ENCODE data around the gene NAA40.
"Not testable (repeated sequence)": the region's sequence is repeated elsewhere in the genome, so short reads cannot be mapped to it uniquely, and the experiment has no call there.

NAA40 gene

DNA sequence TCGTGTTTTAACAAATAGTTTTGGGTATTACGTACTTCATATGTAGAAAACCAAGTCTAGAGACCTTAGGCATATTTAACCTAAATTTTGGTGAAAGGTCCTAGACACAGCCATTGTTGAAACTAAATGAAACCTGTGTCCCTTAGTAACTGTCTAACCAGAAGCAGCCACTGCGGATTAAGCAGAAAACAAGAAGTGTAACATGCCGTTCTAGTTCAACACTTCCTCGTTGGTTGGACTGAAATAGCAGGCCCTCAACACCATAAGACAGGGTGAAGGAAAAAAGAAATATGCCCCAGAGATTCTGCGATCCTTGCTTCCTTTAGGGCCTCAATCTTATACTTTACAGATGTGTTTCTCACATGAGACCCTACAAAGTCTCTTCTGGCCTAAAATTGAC is 2.0 kb downstream of the NAA40 start:
- DNase-seq: no peak

DNA sequence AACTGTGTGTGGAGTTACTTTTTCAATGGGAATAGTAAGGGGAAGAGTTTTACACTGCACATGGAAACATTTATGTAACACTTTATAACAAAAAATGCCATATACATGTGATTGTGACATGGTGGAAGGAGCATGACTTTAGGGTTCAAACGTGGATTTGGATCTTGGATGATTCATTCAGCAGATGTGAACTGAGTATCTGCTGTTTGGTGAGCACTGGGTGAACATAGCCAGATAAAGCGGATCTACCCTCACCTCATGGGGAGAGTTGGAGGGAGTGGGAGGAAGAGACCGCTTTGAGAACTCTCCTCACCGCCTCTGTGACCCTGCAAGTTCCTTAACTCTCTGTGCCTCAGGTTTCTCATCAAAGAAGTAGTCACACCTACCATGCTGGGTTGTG is 3.1 kb downstream of the NAA40 start:
- DNase-seq: no peak

DNA sequence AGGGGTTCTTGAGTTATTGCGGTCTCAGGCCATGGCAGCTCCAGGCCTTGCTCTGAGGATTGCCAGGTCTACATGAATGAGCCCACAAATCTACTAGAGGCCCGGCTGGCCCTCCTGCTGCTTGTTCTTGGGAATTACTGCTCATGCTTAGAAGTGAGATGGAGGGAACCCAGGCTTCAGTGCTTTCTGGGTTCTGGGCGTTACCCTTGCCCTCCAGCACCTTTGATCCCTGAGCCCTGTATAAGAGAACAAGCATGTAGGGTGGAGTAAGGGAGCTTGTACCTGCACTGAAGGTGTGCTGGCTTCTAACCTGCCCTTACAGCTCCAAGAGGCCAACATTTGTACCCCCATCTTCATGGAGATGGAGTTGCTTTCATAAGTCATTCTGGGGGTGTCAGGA is 4.0 kb downstream of the NAA40 start:
- no peak for DNase-seq

DNA sequence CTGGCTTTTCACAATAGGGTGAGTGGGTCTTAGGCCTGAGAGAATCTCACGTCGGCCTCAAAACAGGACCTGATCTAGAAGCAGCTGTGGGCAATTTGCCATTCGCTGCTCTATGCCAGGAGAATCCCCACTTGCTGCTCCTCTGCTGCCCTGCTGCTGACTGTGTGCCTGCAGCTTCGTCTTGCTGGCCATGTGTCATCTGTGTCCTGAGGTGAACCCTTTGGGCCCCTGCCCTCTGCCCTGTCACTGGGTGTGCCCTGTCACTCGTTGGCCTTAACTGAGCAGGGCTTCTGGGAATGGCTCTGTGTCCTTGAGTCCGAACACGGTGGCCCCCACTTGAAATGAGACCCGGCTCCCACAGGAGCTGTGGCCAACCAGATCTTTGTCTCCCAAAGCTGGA is 6.2 kb downstream of the NAA40 start:
- DNase-seq: peak; percentile 12

DNA sequence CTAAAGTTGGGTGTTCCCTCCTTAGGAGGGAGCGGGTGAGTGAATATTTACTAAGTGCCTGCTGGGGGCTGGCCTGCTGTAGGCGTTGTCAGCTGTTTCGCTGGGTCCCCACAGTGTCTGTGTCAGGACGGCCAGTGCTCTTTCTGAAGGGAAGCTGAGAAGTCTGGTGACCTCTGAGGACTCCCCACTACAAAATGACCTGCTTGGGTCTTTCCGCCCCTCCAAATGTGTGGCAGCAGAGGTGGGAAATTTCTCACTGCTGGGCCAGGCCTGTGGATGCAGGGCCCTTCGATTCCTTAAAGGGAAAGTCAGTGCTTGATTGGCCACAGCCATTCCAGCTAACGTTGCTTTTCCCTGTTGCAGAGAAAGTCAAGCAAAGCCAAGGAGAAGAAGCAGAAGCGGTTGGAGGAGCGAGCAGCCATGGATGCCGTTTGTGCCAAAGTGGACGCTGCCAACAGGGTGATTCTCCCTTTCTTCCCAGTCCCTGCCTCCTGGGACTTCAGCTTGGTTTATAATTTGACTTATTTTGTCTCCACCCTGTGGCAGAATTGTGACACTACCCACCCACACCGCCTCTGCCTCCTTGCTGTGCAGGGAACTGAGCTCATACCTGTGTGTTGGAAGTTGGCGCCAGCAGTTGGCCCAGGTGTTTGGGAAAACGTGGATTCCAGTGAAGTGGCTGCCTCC is 6.8 kb downstream of the NAA40 start:
- DNase-seq: peak; percentile 79

DNA sequence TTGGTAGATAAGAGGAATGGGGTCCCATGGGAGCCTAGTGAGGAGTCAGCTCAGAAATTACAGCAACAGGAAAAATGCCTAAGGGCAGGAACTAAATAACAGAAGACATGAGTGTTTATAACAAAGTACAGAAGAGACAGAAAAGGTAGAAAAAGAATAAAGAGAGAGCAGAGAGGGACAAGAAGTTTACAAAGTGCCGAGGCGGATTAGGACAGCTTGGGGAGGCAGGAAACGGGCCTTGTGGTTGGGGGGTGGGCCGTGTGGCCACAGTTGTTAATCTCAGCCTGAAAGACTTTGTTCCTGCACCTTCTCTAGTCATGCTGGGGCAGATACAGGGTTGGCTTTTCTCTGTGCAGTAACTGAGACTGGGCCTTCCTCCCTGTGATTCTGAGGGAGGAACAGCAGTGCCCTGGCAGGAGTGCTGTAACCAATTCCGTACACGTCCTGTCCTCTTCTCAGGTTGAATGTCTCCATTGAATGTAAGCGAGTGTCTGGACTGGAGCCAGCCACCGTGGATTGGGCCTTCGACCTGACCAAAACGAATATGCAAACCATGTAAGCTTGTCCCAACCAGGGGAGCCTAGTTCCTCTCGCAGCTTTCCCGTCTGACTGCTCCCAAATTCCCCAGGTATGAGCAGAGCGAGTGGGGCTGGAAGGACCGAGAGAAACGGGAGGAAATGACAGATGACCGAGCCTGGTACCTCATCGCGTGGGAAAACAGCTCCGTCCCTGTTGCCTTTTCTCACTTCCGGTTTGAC is 13.2 kb downstream of the NAA40 start:
- no peak for DNase-seq

DNA sequence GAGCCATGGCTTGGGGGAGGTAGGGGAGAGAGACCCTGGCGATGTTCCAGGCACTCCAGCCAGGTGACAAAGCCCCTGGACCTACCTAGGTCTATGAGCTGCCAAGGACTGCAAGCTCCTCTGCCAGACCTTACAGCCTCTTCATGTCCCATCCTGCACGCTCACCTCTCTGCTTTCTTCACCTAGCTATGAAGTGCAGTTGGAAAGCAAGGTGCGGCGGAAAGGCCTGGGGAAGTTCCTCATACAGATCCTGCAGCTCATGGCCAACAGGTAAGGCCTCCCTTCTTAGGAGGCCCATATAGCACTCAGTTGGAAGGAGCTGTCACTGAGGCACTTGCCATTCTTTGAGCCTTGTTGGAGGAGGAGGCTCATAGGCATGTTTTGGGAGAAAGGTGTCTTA is 13.8 kb downstream of the NAA40 start:
- DNase-seq: no peak

DNA sequence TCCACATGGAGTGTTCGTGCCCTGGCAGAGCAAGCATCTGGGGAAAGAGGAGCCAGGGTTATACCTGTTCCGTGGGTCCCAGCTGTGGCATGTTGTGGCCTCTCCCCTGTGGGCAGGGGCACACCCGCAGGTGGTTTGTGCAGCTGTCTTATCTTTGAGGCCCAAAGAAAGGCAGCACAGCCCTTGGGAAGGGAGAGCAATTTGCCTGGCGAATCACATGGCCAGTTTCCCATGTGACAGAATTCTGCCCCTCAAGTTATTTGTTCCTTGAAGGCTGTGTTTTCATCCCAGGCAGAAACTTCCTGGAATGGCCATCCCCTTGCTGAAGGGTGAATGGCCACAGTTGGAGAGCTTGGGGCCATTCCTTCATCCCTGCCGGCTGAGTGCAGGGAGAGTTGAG is 19.2 kb downstream of the NAA40 start:
- no peak for DNase-seq

DNA sequence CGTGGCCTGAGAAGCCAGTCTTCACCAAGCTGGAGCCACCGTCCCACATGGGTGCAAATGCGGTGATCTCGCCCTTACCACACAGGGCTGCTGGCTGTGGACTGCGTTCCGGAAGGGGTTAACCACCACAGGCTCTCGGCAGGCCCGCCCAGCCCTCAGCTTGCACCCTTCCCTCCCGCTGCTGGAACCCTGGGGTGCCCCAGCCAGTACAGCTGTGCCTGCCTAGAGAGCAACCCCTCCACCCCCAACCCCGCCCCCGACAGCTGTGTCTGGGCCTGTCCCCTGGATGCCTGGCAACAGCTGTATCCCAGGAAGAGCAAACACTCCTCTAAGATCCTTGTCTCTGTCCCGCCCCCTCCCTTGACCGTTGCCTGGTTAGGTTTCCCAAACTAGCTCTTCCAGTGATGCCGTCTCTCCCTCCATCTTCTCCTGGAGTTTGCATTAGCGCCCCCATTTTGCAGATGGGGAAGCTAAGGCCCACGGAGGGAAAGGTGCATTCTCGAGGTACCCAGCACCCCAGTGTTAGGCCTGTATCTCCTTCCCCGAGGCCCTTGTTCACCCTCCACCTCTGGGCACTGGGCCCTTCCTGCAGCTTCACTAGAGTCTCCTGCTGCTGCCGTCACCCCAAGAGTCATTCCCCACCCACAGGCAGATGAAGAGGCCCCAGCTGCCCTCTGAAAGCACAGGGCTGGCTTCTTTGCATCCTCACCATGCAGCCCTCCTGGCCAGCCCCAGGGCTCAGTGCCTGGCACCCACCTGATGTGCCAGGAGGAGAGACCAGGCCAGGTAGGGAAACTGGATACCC is 23.0 kb downstream of the NAA40 start:
- peak; percentile 51 for DNase-seq

DNA sequence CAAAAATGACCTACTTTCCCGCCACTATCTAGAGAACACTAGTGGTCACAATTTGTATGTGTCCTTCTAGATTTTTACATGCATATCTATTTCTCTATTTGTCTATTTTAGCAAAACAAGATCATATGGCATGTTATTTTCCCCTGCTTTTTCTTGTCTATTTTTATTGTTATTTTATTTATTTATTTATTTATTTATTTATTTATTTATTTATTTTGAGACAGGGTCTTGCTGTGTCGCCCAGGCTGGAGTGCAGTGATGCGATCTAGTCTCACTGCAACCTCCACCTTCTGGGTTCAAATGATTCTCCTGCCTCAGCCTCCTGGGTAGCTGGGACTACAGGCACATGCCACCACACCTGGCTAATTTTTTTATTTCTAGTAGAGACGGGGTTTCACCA is 25.1 kb downstream of the NAA40 start:
- not testable (repeated sequence) for DNase-seq

DNA sequence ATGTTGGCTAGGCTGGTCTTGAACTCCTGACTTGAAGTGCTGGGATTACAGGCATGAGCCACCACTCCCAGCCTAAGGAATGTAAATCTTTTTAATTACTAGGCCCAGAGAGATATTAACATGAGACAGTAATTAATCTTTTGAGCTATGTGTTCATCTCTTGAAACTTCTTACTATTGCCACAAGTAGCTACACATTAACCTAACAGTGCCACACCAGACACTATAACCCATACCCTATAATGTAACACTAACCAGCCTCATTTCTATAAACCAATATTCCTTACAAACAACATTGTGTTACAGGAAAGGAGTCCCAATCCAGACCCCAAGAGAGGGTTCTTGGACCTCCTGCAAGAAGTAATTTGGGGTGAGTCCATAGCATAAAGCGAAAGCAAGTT is 27.6 kb downstream of the NAA40 start:
- no peak for DNase-seq

DNA sequence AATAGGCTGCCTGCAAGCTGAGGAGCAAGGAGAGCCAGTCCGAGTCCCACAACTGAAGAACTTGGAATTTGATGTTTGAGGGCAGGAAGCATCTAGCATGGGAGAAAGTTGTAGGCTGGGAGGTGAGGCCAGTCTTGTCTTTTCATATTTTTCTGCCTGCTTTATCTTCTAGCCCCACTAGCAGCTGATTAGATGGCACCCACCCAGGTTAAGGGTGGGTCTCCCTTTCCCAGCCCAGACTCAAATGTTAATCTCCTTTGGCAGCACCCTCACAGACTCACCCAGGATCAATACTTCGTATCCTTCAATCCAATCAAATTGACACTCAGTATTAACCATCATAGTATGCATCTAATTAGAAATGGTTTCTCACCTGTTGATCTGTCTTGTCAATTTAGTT is 30.7 kb downstream of the NAA40 start:
- no peak for DNase-seq

DNA sequence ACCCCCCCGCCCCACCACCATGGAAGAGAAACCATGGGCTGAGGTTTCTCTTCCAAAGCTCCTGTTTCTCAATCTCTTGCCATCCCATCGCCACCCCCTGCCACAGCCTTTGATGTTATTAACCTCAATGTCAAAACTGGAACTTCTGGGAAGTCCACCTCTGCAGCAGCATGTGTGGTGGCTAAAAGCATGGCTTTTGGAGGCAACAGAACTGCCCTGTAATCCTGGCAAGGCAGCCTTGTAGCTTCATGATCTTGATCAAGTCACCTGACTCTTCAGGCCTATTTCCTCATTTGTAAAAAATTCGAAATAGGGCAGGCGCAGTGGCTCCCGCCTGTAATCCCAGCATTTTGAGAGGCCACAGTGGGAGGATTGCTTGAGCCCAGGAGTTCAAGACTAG is 32.1 kb downstream of the NAA40 start:
- no peak for DNase-seq

DNA sequence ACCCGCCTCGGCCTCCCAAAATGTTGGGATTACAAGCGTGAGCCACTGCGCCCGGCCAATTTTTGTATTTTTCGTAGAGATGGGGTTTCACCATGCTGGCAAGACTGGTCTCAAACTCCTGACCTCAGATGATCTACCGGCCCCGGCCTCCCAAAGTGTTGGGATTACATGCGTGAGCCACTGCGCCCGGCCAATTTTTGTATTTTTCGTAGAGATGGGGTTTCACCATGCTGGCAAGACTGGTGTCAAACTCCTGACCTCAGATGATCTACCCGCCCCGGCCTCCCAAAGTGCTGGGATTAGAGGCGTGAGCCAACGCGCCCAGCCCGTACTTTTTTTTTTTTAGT is 35.1 kb downstream of the NAA40 start:
- not testable (repeated sequence) for DNase-seq

DNA sequence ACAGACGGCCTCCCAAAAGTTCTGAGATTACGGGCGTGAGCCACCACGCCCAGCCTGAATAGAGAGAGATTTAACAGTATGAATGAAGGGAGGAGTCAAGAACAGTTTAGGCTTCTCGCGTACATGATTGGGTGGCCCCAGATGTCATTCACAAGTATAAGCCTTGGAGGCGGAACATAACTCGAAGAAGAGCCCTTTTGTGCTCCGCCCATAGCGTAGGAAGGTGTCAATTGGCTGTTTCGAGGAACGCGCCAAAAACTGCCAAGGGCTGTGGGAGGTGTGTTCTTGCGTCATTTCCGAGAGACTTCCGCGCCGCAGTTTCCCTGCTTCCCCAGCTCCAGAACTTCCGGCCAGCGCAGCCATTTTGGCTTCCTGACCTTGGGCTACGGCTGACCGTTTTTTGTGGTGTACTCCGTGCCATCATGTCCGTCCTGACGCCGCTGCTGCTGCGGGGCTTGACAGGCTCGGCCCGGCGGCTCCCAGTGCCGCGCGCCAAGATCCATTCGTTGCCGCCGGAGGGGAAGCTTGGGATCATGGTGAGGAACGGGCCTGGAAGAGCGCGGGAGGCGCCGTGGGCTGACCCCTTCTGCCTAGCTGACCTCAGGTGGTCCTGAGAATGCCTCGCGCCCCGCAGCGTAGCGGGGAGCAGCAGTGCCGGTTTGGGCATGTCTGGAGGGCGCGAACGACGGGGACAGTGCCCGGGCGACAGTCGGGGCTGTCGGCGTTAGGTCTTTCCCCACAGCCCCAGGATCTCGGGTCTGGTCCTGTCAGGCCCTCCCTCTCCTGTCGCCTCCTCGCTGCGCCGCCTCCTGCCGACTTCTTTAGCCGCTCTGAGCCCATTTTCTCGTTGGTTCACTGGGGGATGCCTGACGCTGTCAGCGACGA is 35.7 kb downstream of the NAA40 start, which contains the start of gene COX8A:
TSS of gene COX8A (plus strand) at position 362 of the 885 bp plus-strand sequence. CDS start at position 423, 61 bp downstream.
- peak; percentile 100 for DNase-seq

DNA sequence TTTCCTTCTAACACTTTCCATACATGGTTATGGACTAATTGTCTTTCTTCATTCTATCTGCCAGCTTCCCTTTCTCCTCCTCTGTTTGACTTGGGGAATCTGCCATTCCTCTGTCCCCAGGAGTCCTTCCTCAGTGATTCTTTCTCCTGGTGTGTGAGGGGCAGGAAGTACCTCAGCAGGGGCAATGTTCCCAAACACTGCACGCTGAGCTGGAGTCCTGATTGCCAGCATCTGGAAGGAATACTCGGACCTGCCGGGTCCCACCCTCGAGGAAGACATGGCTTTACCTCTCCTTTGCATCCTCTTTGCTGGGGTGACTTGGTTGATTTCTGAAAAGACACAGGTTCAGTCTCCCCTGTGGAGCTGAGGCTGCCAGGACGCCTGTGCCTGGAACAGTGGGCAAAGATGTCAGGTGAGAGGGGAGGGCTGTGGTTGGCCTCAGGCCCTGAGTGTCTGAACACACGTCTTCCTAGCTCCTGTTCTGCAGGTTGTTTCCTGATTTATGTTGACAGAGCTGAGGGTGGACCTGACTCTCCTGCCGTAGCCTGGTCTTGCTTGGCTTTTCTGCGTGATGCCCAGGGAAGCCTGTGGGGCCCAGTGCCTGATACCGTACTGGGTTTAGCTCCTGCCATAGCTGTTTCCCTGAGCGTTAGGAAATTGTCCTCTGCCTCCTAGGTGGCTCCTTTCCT is 39.9 kb downstream of the NAA40 start:
- DNase-seq: no peak

DNA sequence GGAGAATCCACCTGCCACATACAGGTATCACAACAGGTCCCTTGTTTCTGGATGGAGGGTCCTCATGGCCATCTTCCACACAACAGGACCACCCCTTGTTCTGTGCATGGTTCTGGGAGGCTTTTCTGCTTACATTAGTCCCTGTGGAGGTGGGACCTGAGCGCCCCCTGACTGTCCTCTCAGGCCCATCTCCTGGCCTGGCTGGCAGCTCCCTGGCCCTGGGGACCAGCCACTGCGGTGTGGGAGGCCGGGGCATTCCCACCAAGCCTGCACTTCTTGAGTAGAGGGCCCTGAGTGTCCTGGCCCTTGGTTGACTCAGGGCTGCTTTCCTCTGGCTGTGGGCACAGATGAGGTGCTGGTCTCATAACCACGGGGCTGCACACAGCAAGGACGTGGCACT is 40.6 kb downstream of the NAA40 start:
- DNase-seq: no peak

DNA sequence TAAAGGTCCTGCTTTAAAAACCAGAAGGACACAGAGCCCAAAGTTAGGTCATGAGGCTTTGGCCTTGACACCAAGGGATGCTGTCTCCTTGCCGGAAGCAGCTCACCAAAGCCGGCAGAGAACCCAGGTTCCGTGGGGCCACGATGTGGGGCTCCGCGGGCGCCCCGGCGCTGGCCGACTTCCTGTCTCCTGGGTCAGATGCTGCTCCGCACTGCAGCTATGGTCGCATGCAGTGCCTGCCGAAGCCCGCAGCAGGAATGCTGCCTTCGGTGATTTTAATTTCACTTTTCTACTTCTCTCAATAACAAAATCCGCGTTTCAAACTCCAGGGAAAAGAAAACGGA is 47.0 kb downstream of the NAA40 start:
- DNase-seq: no peak

DNA sequence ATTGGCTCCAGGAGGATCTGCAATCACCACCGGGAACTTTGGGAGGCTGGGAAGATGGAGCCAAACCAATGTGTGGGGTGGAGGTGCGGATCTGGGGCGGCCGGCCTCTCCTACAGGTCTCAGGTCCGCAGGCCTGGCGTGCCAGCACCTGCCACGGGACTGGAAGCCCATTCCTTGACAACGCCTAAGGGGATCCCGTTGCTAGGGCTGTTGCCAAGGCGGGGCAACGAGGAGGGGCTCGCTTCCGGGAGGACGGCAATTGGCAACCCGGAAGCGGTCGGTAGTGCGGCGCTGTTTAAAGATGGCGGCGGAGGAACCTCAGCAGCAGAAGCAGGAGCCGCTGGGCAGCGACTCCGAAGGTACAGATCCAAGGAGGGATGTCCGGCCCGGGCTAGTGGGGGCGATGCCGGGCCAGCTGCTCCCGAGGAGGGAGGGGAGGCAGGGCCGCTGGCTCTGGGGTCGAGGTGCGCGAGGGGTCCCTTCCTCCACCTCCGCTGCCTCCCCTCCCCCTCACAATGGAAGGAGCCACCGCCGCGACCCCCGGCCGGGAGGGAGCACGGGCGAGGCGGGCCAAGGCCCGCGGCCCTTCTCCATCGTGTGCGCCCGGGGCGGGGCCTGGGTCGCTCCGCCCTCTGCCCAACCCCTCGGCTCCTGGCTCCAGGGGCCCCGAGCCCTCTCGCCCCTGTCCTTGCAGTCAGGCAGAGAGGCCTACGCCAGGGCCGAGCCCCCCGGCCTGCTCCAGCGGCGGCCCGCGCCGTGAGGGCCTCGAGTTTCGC is 47.5 kb downstream of the NAA40 start, which contains the start of gene OTUB1:
TSS of gene OTUB1 (plus strand) at position 283 of the 776 bp plus-strand sequence. CDS start at position 302, 19 bp downstream.
- peak; percentile 88 for DNase-seq

DNA sequence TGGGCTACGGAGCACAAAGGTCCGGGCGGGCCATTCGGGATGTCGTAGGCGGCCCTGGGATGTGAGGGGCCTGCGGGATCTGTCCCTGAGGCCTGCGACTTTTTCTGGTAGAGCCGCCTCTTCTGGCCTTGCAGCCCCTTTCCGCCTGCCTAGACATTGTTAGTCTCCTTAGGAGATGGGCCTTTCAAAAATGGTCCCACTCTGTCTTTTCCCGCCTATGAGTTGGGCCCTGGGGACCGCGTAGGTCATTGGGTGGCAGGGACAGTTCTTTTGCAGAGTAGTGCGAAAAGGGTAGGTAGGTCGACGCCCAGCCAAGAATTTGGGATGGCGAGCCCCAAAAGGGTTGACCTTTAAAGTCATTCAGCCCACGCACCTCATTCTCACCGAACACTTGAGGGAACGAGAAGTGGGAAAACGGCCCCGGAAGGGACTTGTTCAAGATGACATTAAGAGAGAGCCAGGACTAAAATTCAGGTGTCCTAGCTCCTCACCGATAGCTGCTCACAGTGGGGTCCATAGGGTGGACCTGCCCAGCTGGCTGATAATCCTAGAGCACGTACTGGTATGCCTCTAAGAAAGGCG is 48.2 kb downstream of the NAA40 start:
- no peak for DNase-seq

DNA sequence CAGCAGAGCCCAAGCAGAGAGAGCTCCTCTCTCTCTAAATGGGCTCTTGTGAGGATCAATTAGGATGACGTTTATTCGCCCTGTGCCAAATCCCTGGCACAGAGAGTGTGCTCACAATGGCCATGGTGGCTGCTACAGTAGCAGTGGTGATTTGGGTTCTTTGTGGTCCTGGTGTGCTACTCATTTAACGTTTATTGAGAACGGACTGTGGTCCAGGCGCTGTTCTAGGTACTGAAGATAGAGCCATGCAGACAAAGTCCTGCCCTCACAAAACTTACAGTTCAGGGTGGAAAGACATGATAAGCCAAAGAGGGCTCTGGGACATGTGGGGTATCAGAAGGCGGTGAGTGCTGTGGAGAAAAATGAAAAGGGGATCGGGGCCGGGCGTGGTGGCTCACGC is 52.8 kb downstream of the NAA40 start:
- no peak for DNase-seq
